ENCODE results near the gene CTPS1. TPM values are rescaled to one million over a fixed set of nuclear protein-coding genes. Genes with fewer than 3 reads are reported as not detected.

CTPS1 gene
- total RNA-seq, 1 experiment from 2014 or later, result 73.4 TPM

DNA sequence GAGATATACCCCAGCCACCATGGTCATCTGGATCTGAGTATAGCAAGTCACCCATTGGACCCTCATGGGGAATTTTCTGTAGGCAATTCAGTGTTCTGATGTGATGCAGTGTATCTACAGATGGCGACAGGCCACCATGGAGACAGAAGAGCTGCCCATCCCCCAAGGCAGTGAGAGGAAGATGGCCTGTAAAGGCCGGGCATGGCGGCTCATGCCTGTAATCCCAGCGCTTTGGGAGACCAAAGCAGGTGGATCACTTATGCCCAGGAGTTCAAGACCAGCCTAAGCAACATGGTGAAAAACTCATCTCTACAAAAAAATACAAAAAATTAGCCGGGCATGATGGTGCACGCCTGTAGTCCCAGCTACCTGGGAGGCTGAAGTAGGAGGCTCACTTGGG, 41.1 kb upstream of the CTPS1 start:
- no peaks in the 10 kb centered on the region; the same call in 1 of the 2 replicates for H3K27me3 Mint-ChIP-seq (ENCODE audit: low read depth)
- H3K4me1 Mint-ChIP-seq, result no peaks in the 10 kb centered on the region; the same call in 1 of the 2 replicates
- TF ChIP-seq, protein P1, sequence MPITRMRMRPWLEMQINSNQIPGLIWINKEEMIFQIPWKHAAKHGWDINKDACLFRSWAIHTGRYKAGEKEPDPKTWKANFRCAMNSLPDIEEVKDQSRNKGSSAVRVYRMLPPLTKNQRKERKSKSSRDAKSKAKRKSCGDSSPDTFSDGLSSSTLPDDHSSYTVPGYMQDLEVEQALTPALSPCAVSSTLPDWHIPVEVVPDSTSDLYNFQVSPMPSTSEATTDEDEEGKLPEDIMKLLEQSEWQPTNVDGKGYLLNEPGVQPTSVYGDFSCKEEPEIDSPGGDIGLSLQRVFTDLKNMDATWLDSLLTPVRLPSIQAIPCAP (CRISPR knock-in tag; IDR thresholded peaks at IDR 0.05), result no peak
- TF ChIP-seq GABPB1 (CRISPR knock-in tag; IDR thresholded peaks at IDR 0.05) (no peak), MXD4 (CRISPR knock-in tag; IDR thresholded peaks at IDR 0.05; ENCODE audit: borderline replicate concordance) (no peak), OVOL2 (CRISPR knock-in tag; IDR thresholded peaks at IDR 0.05; ENCODE audit: borderline replicate concordance) (no peak), SOX15 (CRISPR knock-in tag; IDR thresholded peaks at IDR 0.05) (no peak), SMAD3 (CRISPR knock-in tag; IDR thresholded peaks at IDR 0.05; ENCODE audit: borderline replicate concordance) (no peak), ZNF317 (CRISPR knock-in tag; IDR thresholded peaks at IDR 0.05; ENCODE audit: borderline replicate concordance, low read depth) (no peak), ZNF423 (CRISPR knock-in tag; IDR thresholded peaks at IDR 0.05) (no peak), ETV6 (CRISPR knock-in tag; IDR thresholded peaks at IDR 0.05) (no peak)
- TF ChIP-seq, protein P2, sequence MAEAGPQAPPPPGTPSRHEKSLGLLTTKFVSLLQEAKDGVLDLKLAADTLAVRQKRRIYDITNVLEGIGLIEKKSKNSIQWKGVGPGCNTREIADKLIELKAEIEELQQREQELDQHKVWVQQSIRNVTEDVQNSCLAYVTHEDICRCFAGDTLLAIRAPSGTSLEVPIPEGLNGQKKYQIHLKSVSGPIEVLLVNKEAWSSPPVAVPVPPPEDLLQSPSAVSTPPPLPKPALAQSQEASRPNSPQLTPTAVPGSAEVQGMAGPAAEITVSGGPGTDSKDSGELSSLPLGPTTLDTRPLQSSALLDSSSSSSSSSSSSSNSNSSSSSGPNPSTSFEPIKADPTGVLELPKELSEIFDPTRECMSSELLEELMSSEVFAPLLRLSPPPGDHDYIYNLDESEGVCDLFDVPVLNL (CRISPR knock-in tag; IDR thresholded peaks at IDR 0.05; ENCODE audit: borderline replicate concordance, low read depth), result no peak
- TF ChIP-seq, protein P3, sequence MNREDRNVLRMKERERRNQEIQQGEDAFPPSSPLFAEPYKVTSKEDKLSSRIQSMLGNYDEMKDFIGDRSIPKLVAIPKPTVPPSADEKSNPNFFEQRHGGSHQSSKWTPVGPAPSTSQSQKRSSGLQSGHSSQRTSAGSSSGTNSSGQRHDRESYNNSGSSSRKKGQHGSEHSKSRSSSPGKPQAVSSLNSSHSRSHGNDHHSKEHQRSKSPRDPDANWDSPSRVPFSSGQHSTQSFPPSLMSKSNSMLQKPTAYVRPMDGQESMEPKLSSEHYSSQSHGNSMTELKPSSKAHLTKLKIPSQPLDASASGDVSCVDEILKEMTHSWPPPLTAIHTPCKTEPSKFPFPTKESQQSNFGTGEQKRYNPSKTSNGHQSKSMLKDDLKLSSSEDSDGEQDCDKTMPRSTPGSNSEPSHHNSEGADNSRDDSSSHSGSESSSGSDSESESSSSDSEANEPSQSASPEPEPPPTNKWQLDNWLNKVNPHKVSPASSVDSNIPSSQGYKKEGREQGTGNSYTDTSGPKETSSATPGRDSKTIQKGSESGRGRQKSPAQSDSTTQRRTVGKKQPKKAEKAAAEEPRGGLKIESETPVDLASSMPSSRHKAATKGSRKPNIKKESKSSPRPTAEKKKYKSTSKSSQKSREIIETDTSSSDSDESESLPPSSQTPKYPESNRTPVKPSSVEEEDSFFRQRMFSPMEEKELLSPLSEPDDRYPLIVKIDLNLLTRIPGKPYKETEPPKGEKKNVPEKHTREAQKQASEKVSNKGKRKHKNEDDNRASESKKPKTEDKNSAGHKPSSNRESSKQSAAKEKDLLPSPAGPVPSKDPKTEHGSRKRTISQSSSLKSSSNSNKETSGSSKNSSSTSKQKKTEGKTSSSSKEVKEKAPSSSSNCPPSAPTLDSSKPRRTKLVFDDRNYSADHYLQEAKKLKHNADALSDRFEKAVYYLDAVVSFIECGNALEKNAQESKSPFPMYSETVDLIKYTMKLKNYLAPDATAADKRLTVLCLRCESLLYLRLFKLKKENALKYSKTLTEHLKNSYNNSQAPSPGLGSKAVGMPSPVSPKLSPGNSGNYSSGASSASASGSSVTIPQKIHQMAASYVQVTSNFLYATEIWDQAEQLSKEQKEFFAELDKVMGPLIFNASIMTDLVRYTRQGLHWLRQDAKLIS (CRISPR knock-in tag; IDR thresholded peaks at IDR 0.05; ENCODE audit: borderline replicate concordance), result no peak
- TF ChIP-seq, protein P4, sequence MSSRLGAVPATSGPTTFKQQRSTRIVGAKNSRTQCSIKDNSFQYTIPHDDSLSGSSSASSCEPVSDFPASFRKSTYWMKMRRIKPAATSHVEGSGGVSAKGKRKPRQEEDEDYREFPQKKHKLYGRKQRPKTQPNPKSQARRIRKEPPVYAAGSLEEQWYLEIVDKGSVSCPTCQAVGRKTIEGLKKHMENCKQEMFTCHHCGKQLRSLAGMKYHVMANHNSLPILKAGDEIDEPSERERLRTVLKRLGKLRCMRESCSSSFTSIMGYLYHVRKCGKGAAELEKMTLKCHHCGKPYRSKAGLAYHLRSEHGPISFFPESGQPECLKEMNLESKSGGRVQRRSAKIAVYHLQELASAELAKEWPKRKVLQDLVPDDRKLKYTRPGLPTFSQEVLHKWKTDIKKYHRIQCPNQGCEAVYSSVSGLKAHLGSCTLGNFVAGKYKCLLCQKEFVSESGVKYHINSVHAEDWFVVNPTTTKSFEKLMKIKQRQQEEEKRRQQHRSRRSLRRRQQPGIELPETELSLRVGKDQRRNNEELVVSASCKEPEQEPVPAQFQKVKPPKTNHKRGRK (CRISPR knock-in tag; IDR thresholded peaks at IDR 0.05; ENCODE audit: borderline replicate concordance), result no peak
- TF ChIP-seq, protein P5, sequence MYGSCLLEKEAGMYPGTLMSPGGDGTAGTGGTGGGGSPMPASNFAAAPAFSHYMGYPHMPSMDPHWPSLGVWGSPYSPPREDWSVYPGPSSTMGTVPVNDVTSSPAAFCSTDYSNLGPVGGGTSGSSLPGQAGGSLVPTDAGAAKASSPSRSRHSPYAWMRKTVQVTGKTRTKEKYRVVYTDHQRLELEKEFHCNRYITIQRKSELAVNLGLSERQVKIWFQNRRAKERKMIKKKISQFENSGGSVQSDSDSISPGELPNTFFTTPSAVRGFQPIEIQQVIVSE (CRISPR knock-in tag; IDR thresholded peaks at IDR 0.05; ENCODE audit: borderline replicate concordance), result no peak
- TF ChIP-seq, protein P6, sequence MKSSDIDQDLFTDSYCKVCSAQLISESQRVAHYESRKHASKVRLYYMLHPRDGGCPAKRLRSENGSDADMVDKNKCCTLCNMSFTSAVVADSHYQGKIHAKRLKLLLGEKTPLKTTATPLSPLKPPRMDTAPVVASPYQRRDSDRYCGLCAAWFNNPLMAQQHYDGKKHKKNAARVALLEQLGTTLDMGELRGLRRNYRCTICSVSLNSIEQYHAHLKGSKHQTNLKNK (CRISPR knock-in tag; IDR thresholded peaks at IDR 0.05), result no peak
- TF ChIP-seq, protein P7, sequence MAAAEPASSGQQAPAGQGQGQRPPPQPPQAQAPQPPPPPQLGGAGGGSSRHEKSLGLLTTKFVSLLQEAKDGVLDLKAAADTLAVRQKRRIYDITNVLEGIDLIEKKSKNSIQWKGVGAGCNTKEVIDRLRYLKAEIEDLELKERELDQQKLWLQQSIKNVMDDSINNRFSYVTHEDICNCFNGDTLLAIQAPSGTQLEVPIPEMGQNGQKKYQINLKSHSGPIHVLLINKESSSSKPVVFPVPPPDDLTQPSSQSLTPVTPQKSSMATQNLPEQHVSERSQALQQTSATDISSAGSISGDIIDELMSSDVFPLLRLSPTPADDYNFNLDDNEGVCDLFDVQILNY (CRISPR knock-in tag; IDR thresholded peaks at IDR 0.05), result no peak
- TF ChIP-seq, protein P8, sequence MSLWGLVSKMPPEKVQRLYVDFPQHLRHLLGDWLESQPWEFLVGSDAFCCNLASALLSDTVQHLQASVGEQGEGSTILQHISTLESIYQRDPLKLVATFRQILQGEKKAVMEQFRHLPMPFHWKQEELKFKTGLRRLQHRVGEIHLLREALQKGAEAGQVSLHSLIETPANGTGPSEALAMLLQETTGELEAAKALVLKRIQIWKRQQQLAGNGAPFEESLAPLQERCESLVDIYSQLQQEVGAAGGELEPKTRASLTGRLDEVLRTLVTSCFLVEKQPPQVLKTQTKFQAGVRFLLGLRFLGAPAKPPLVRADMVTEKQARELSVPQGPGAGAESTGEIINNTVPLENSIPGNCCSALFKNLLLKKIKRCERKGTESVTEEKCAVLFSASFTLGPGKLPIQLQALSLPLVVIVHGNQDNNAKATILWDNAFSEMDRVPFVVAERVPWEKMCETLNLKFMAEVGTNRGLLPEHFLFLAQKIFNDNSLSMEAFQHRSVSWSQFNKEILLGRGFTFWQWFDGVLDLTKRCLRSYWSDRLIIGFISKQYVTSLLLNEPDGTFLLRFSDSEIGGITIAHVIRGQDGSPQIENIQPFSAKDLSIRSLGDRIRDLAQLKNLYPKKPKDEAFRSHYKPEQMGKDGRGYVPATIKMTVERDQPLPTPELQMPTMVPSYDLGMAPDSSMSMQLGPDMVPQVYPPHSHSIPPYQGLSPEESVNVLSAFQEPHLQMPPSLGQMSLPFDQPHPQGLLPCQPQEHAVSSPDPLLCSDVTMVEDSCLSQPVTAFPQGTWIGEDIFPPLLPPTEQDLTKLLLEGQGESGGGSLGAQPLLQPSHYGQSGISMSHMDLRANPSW (CRISPR knock-in tag; conservative IDR thresholded peaks at IDR 0.05; ENCODE audit: low read depth), result no peak
- ChIA-PET POLR2A (interaction anchor here (1.0 kb wide), 1 partner anchor 76 kb away, joined by 3 read pairs; the partner anchor contains the start of gene CITED4), CTCF (interaction anchor here (1.3 to 7.1 kb wide), 3 partner anchors 11 to 76 kb away, joined by 6 to 70 read pairs (median 7); no protein-coding TSS in a partner anchor)
- no peaks in the 10 kb centered on the region for H3K36me3 Mint-ChIP-seq
- no peak for ATAC-seq
- no peaks in the 10 kb centered on the region for H3K9me3 Mint-ChIP-seq
- H3K27ac Mint-ChIP-seq, result no peak overlapping the region
- DNase-seq (ENCODE audit: low spot score), result no peak
- H3K4me3 Mint-ChIP-seq, result no peak overlapping the region
